Transverse colon (tissue), 4 donors: ENCODE measurements around the gene CRABP1.

Source experiments
- CTCF ChIP-seq, 5 experiments: fragments of 200-600 bp in 3 of 5; fragments of 450-650 bp in 2 of 5; sonication (generic) in 3 of 5; IDR thresholded peaks; 1 replicate in 2 of 5; 2 replicates in 3 of 5; pipeline ENCODE4 v1.5.1; 2016 to 2017; ENCODE audit warnings: antibody characterized with exemption in 5 of 5, inconsistent platforms in 3 of 5, mild to moderate bottlenecking in 2 of 5, moderate library complexity in 1 of 5
- EP300 ChIP-seq: sonication (generic); formaldehyde crosslinking; IDR thresholded peaks from one replicate; pipeline ENCODE4 v1.6.1; 2017; ENCODE audit warnings: antibody characterized with exemption, low read depth
- POLR2A ChIP-seq: fragments of 450-650 bp; IDR thresholded peaks from one replicate; pipeline ENCODE4 v1.6.1; 2016; ENCODE audit warnings: antibody characterized with exemption, mild to moderate bottlenecking, moderate library complexity
- POLR2AphosphoS5 ChIP-seq, 3 donors: sonication (generic); formaldehyde crosslinking; IDR thresholded peaks; one replicate each; pipeline ENCODE4 v1.6.1; 2016; ENCODE audit warnings: antibody characterized with exemption in 3 of 3

GRCh38 chr15:78301326-78301725 lies 38.8 kb upstream of the CRABP1 start:
- TF ChIP-seq CTCF (IDR thresholded peaks at IDR 0.05): no peak
- no peak for TF ChIP-seq POLR2A
- TF ChIP-seq POLR2AphosphoS5 (IDR thresholded peaks at IDR 0.05): no peak
- no peak for TF ChIP-seq EP300
